GM12878 (cell line): ENCODE results near the gene CDC123. TPM values are rescaled to one million over a fixed set of nuclear protein-coding genes. Genes with fewer than 3 reads are reported as not detected.

Experiments
- ATAC-seq: fragments of 200-7000 bp; cut with Tn5 transposase; 3 replicates; pipeline ENCODE4 v1.9.1; 2020; ENCODE audit warnings: mild to moderate bottlenecking, moderate library complexity
- BruUV-seq: library from RNA; stranded (reverse); fragments of 400-500 nt; replicated peaks from 2 replicates; lab custom pipeline; 2021; lab: Mats Ljungman, UMichigan
- CTCF ChIA-PET: fragments of 300-600 bp; sonication (Branson Sonifier 250); formaldehyde crosslinking; extraction: SDS; loops from one replicate; lab custom pipeline; 2021; ENCODE audit warnings: inconsistent platforms; lab: Yijun Ruan, JAX
- POLR2A ChIA-PET: fragments of 350-600 bp; formaldehyde crosslinking; extraction: SDS; loops from one replicate; lab custom pipeline; 2021; ENCODE audit warnings: inconsistent platforms; lab: Charles Lee
- RAD21 ChIA-PET: fragments of 300-600 bp; sonication (Branson Sonifier 250); formaldehyde crosslinking; loops from one replicate; lab custom pipeline; 2023; ENCODE audit warnings: antibody characterized with exemption; ENCODE audit not compliant: unreplicated experiment; lab: Charles Lee
- SMC1A ChIA-PET: fragments of 300-600 bp; sonication (Branson Sonifier 250); formaldehyde crosslinking; loops from one replicate; lab custom pipeline; 2023; ENCODE audit not compliant: unreplicated experiment, uncharacterized antibody; lab: Charles Lee
- DNase-seq: peaks from one replicate; pipeline ENCODE4 v3.0.0-alpha.2; 2011; ENCODE audit warnings: low read depth, low spot score
- FAIRE-seq: peaks from 3 replicates; lab custom pipeline; 2011; peaks lifted over from hg19 to GRCh38; lab: Jason Lieb, UNC
- H2AFZ ChIP-seq: 2 replicates; pipeline ENCODE4 v1.6.0; 2011; ENCODE audit warnings: low read depth, low read length, control low read depth; ENCODE audit not compliant: control insufficient read depth
- H3K27ac ChIP-seq: 2 replicates; pipeline ENCODE4 v1.5.1; 2011; ENCODE audit warnings: control low read depth; ENCODE audit not compliant: control insufficient read depth, insufficient read depth
- H3K27me3 ChIP-seq, 2 experiments: replicated peaks in 1 of 2; 2 replicates each; pipeline versions ENCODE4 v1.6.0 to v1.6.1; 2011; ENCODE audit warnings: low read length in 1 of 2; ENCODE audit not compliant: control insufficient read depth in 2 of 2, insufficient read depth in 2 of 2
- H3K36me3 ChIP-seq, 2 experiments: 2 replicates each; pipeline ENCODE4 v1.5.1; 2011; ENCODE audit warnings: low read length in 1 of 2; ENCODE audit not compliant: control insufficient read depth in 2 of 2, insufficient read depth in 2 of 2
- H3K4me1 ChIP-seq: 2 replicates; pipeline ENCODE4 v1.6.1; 2011; ENCODE audit warnings: mild to moderate bottlenecking, low read length, moderate library complexity, mixed read lengths; ENCODE audit not compliant: control insufficient read depth, insufficient read depth
- H3K4me2 ChIP-seq: 2 replicates; pipeline ENCODE4 v1.6.0; 2011; ENCODE audit warnings: control low read depth; ENCODE audit not compliant: control insufficient read depth, insufficient read depth
- H3K4me3 ChIP-seq: fragments of 200-600 bp; sonication (generic); 2 replicates; pipeline ENCODE4 v1.5.1; 2016
- H3K79me2 ChIP-seq: 2 replicates; pipeline ENCODE4 v1.6.0; 2011; ENCODE audit warnings: low read length; ENCODE audit not compliant: control insufficient read depth, insufficient read depth
- H3K9ac ChIP-seq: 2 replicates; pipeline ENCODE4 v1.8.0; 2011; ENCODE audit warnings: low read length, control low read depth, mixed read lengths; ENCODE audit not compliant: control insufficient read depth, insufficient read depth
- H3K9me3 ChIP-seq: replicated peaks from 3 replicates; pipeline ENCODE4 v1.5.1; 2011; ENCODE audit warnings: mild to moderate bottlenecking, low read length; ENCODE audit not compliant: control insufficient read depth, insufficient read depth
- H4K20me1 ChIP-seq: 2 replicates; pipeline ENCODE4 v1.6.0; 2011; ENCODE audit not compliant: control insufficient read depth, insufficient read depth
- GABPA ChIP-seq: IDR thresholded peaks from 2 replicates; pipeline ENCODE4 v1.6.1; 2014; ENCODE audit warnings: antibody characterized with exemption, low read depth, mild to moderate bottlenecking, inconsistent platforms
- MXI1 ChIP-seq: fragments of 150-350 bp; IDR thresholded peaks from 2 replicates; pipeline ENCODE4 v1.6.1; 2011; ENCODE audit warnings: low read depth, mild to moderate bottlenecking, inconsistent platforms, low read length, improper control_type of control experiment
- PML ChIP-seq: IDR thresholded peaks from 2 replicates; pipeline ENCODE4 v1.6.1; 2012; ENCODE audit warnings: low read length, inconsistent platforms
- POLR2AphosphoS5 ChIP-seq: IDR thresholded peaks from 2 replicates; pipeline ENCODE4 v1.6.1; 2011; ENCODE audit warnings: mild to moderate bottlenecking, low read length, inconsistent platforms
- RB1 ChIP-seq: fragments of 450-650 bp; formaldehyde crosslinking; IDR thresholded peaks from 2 replicates; pipeline ENCODE4 v1.6.1; 2017; ENCODE audit warnings: mild to moderate bottlenecking, borderline replicate concordance
- ZNF622 ChIP-seq: fragments of 450-650 bp; IDR thresholded peaks from 2 replicates; pipeline ENCODE4 v1.6.1; 2017; ENCODE audit warnings: mild to moderate bottlenecking, inconsistent platforms
- WGBS: methylation state at CpG from one replicate; pipeline ENCODE4 v1.1.6; 2016; ENCODE audit warnings: low lambda C conversion rate; ENCODE audit not compliant: insufficient replicate concordance, insufficient coverage; ENCODE audit errors: missing lambda C conversion rate; 5-methylcytosine and 5-hydroxymethylcytosine counted together
- in situ Hi-C: fragments of 300-500 bp; cut with MboI; formaldehyde crosslinking; loops from 9 replicates; pipeline ENCODE4 v1.14.3; 2018; ENCODE audit warnings: mixed read lengths
- intact Hi-C: fragments of 100-400 bp; cut with micrococcal nuclease; formaldehyde crosslinking; loops from one replicate; pipeline ENCODE4 v1.14.2; 2022; ENCODE audit not compliant: unreplicated experiment
- polyA plus RNA-seq, 11 experiments: library from polyadenylated mRNA; depleted of rRNA in 4 of 11; unstranded in 6 of 11; stranded (reverse) in 5 of 11; fragments of >200 nt; fragmentation: Nextera tagmentation in 4 of 11; fragmentation: Illumina TruSeq in 1 of 11; extraction: Ambion mirVana in 4 of 11; extraction: Trizol in 1 of 11; gene quantifications; 1 replicate in 1 of 11; 2 replicates in 10 of 11; pipeline versions ENCODE4 v1.2.1 to v1.2.3, GENCODE V29; 2011 to 2016; ENCODE audit warnings: inconsistent platforms in 2 of 11, missing spikeins in 2 of 11, low read depth in 1 of 11
- total RNA-seq, 4 experiments: library from RNA; depleted of rRNA in 3 of 4; stranded (reverse); fragments of >200 nt in 3 of 4; fragmentation: Illumina TruSeq in 1 of 4; extraction: Trizol in 1 of 4; gene quantifications; 2 replicates each; pipeline versions ENCODE4 v1.2.1 to v1.2.3, GENCODE V29; 2013 to 2021
- TF ChIP-seq, protein P1 (sequence below): IDR thresholded peaks from 2 replicates; pipeline ENCODE4 v1.6.1; 2012; ENCODE audit warnings: improper control_type of control experiment, low read depth, low read length; ENCODE audit not compliant: insufficient replicate concordance
- TF ChIP-seq, protein P2 (sequence below): IDR thresholded peaks from 2 replicates; pipeline ENCODE4 v1.6.1; 2011; ENCODE audit warnings: borderline replicate concordance, low read depth, mild to moderate bottlenecking, moderate library complexity, mixed read lengths, low read length; ENCODE audit not compliant: insufficient read depth; ENCODE audit errors: extremely low read length
- TF ChIP-seq, protein P3 (sequence below): fragments of 450-650 bp; IDR thresholded peaks from 2 replicates; pipeline ENCODE4 v1.6.1; 2018; ENCODE audit warnings: mild to moderate bottlenecking, low read depth, moderate library complexity; ENCODE audit not compliant: partially characterized antibody
- TF ChIP-seq, protein P4 (sequence below): fragments of 450-650 bp; formaldehyde crosslinking; IDR thresholded peaks from 2 replicates; pipeline ENCODE4 v1.5.0; 2022; ENCODE audit warnings: mild to moderate bottlenecking, missing genetic modification characterization

CDC123 gene
- total and polyA plus RNA-seq, 10 of the 15 experiments (the other 5 are each of a cell fraction or from before 2014, with no cell fraction given): 128 to 360 (median 209) TPM

DNA sequence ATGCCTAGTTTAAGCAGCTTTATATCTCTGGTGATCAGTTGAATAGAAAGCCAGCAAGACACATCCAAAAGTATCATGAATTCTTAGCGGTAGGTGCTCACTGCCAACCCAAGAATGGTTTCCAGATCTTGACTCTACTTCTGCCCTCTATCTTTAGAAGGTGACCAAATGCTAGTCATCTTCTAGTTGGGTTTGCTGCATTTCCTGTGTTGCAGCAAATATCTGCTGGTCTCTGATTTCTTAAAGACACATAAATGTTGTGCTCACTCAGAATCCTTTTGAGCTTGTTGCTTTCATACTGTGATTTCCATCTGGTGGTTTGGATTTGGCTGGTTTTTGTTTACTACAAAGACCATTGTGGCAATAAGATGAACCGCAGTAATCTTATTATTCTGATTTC lies 2.2 kb downstream of the CDC123 start:
- Histone ChIP-seq H4K20me1 (no peaks in the 10 kb centered on the region; the same call in 1 of the 2 replicates), H2AFZ (no peak overlapping the region), H3K27ac (peak overlapping the region; percentile 4; the same call in 1 of the 2 replicates), H3K27me3 (no peaks in the 10 kb centered on the region), H3K9me3 (no peaks in the 10 kb centered on the region), H3K79me2 (peaks cover 91% of the 10 kb centered on the region), H3K9ac (peak overlapping the region; percentile 22), H3K4me3 (peak overlapping the region; percentile 27; the same call in 1 of the 2 replicates), H3K36me3 (peaks cover 0 to 25% of the 10 kb centered on the region in 2 experiments), H3K4me1 (peaks cover 7% of the 10 kb centered on the region; the same call in 1 of the 2 replicates), H3K4me2 (peak overlapping the region; percentile 77)
- SMC1A ChIA-PET: interaction anchor here (0.7 to 2.6 kb wide), 6 partner anchors 12 to 271 kb away, joined by 3 to 14 read pairs (median 4); no protein-coding TSS in a partner anchor
- no TSS peak for BruUV-seq
- no peak for ATAC-seq
- WGBS: 72% methylated on average over 2 of the region's 2 CpGs
- in situ Hi-C loops: no loop called here
- RAD21 ChIA-PET: interaction anchor here (1.3 kb wide), 1 partner anchor 512 kb away, joined by 3 read pairs; no protein-coding TSS in a partner anchor
- intact Hi-C loops: loop anchor here (5.0 kb wide), 3 partner anchors 66 to 171 kb away; partner anchors contain the start of gene UPF2
- CTCF ChIA-PET: interaction anchor here (0.6 to 7.0 kb wide), 5 partner anchors 10 to 156 kb away, joined by 3 to 53 read pairs (median 3); no protein-coding TSS in a partner anchor
- FAIRE-seq: no peak
- POLR2A ChIA-PET: no interaction called here
- no peak for DNase-seq
- TF ChIP-seq PML (no peak), POLR2AphosphoS5 (no peak), GABPA (no peak), ZNF622 (no peak), RB1 (no peak), MXI1 (no peak)
- TF ChIP-seq, protein P1, sequence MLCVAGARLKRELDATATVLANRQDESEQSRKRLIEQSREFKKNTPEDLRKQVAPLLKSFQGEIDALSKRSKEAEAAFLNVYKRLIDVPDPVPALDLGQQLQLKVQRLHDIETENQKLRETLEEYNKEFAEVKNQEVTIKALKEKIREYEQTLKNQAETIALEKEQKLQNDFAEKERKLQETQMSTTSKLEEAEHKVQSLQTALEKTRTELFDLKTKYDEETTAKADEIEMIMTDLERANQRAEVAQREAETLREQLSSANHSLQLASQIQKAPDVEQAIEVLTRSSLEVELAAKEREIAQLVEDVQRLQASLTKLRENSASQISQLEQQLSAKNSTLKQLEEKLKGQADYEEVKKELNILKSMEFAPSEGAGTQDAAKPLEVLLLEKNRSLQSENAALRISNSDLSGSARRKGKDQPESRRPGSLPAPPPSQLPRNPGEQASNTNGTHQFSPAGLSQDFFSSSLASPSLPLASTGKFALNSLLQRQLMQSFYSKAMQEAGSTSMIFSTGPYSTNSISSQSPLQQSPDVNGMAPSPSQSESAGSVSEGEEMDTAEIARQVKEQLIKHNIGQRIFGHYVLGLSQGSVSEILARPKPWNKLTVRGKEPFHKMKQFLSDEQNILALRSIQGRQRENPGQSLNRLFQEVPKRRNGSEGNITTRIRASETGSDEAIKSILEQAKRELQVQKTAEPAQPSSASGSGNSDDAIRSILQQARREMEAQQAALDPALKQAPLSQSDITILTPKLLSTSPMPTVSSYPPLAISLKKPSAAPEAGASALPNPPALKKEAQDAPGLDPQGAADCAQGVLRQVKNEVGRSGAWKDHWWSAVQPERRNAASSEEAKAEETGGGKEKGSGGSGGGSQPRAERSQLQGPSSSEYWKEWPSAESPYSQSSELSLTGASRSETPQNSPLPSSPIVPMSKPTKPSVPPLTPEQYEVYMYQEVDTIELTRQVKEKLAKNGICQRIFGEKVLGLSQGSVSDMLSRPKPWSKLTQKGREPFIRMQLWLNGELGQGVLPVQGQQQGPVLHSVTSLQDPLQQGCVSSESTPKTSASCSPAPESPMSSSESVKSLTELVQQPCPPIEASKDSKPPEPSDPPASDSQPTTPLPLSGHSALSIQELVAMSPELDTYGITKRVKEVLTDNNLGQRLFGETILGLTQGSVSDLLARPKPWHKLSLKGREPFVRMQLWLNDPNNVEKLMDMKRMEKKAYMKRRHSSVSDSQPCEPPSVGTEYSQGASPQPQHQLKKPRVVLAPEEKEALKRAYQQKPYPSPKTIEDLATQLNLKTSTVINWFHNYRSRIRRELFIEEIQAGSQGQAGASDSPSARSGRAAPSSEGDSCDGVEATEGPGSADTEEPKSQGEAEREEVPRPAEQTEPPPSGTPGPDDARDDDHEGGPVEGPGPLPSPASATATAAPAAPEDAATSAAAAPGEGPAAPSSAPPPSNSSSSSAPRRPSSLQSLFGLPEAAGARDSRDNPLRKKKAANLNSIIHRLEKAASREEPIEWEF: no peak
- TF ChIP-seq, protein P2, sequence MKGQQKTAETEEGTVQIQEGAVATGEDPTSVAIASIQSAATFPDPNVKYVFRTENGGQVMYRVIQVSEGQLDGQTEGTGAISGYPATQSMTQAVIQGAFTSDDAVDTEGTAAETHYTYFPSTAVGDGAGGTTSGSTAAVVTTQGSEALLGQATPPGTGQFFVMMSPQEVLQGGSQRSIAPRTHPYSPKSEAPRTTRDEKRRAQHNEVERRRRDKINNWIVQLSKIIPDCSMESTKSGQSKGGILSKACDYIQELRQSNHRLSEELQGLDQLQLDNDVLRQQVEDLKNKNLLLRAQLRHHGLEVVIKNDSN: no peak
- TF ChIP-seq, protein P3, sequence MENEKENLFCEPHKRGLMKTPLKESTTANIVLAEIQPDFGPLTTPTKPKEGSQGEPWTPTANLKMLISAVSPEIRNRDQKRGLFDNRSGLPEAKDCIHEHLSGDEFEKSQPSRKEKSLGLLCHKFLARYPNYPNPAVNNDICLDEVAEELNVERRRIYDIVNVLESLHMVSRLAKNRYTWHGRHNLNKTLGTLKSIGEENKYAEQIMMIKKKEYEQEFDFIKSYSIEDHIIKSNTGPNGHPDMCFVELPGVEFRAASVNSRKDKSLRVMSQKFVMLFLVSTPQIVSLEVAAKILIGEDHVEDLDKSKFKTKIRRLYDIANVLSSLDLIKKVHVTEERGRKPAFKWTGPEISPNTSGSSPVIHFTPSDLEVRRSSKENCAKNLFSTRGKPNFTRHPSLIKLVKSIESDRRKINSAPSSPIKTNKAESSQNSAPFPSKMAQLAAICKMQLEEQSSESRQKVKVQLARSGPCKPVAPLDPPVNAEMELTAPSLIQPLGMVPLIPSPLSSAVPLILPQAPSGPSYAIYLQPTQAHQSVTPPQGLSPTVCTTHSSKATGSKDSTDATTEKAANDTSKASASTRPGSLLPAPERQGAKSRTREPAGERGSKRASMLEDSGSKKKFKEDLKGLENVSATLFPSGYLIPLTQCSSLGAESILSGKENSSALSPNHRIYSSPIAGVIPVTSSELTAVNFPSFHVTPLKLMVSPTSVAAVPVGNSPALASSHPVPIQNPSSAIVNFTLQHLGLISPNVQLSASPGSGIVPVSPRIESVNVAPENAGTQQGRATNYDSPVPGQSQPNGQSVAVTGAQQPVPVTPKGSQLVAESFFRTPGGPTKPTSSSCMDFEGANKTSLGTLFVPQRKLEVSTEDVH: no peak
- TF ChIP-seq, protein P4, sequence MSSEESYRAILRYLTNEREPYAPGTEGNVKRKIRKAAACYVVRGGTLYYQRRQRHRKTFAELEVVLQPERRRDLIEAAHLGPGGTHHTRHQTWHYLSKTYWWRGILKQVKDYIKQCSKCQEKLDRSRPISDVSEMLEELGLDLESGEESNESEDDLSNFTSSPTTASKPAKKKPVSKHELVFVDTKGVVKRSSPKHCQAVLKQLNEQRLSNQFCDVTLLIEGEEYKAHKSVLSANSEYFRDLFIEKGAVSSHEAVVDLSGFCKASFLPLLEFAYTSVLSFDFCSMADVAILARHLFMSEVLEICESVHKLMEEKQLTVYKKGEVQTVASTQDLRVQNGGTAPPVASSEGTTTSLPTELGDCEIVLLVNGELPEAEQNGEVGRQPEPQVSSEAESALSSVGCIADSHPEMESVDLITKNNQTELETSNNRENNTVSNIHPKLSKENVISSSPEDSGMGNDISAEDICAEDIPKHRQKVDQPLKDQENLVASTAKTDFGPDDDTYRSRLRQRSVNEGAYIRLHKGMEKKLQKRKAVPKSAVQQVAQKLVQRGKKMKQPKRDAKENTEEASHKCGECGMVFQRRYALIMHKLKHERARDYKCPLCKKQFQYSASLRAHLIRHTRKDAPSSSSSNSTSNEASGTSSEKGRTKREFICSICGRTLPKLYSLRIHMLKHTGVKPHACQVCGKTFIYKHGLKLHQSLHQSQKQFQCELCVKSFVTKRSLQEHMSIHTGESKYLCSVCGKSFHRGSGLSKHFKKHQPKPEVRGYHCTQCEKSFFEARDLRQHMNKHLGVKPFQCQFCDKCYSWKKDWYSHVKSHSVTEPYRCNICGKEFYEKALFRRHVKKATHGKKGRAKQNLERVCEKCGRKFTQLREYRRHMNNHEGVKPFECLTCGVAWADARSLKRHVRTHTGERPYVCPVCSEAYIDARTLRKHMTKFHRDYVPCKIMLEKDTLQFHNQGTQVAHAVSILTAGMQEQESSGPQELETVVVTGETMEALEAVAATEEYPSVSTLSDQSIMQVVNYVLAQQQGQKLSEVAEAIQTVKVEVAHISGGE (CRISPR knock-in tag): no peak
